Stimulated activated CD8-positive, alpha-beta memory T cell treated with anti-CD3 and anti-CD28 coated beads, Interleukin-2, amount 100 ng/mL, for 1 hour (primary cell): ENCODE measurements around the gene COQ8A.
"Not testable (repeated sequence)": the region's sequence is repeated elsewhere in the genome, so short reads cannot be mapped to it uniquely, and the experiment has no call there.

ENCODE experiments used
- DNase-seq, 2 donors: peaks; one replicate each; pipeline ENCODE4 v3.0.0-alpha.2; 2020; ENCODE audit warnings: low read depth in 2 of 2

Gene COQ8A

DNA sequence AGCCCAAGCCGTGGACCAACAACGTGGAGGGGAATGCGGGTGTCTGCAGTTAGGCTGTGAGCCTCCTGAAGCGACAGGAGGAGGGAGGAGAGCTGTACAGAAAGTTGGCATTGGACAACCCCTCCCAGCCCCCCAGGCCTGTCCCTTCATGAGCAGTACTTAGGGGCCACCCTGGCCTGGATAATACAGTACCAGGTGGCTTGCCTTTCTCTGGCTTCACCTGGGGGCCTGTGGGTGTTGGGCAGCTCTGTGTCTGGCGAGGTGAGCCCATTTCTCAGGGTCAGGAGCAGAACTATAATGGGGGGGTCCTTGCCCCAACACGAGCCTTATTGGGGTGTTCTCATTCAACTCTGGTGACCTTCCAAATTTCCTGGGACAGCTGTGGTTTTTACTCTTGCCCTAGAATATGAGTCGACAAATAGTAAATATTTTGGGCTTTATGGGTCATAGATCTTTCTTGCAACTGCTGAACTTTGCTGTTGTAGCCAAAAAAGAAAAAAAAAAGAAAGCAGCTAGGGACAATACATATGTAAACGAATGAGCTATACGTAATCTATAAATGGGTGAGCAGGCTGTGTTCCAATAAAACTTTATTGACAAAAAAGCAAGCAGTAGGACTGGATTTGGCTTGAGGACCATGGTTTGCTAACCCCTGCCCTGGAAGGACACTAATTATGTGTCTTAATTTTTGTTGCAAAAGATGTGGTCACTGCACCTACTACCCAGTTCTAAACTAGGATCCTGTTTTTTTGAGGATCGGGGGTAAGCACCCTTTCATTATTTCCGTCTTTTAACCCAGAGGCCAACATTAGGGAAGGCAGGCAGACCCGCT is 11.4 kb downstream of the COQ8A start:
- no peak for DNase-seq

DNA sequence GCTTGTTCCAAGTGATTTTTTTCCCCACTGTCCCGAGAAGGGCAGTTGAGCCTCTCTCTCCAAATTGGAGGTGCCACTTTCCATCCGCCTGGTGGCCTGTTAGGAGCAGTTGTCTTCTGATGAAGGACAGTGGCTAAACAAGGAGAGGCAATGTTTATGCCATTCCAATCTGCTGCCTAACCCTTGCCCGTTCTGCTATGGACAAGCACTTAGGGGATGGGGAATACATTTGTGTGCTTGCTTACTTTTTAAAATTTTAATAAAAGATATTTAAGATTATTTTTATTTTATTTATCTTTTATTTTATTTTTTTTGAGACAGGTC is 12.0 kb downstream of the COQ8A start:
- DNase-seq = no peak

DNA sequence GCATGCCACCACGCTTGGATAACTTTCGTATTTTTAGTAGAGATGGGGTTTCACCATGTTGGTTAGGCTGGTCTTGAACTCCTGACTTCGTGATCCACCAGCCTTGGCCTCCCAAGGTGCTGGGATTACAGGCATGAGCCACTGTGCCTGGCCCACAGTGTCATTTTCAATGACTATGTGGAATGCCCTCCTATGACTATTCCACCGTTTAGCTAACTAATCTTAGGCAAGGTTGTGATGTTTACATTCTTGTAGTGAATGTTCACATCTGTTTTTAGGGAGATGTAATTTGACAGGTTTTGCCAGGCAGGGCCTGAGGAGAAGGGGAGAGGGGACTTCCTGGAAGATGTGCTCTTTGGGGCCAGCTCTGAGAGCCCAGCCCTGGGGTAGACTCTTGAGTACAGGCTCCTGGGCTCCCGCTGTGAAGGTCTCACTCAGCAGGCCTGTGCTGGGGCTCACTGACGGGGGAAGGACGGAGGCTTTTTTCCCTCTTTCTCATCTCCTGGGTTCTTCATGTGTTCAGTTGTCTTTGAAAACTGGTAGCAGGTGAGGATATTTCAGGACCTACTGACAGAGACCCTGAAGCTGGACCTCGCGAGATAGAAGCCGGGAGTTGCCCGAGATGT is 13.2 kb downstream of the COQ8A start:
- DNase-seq = no peak

DNA sequence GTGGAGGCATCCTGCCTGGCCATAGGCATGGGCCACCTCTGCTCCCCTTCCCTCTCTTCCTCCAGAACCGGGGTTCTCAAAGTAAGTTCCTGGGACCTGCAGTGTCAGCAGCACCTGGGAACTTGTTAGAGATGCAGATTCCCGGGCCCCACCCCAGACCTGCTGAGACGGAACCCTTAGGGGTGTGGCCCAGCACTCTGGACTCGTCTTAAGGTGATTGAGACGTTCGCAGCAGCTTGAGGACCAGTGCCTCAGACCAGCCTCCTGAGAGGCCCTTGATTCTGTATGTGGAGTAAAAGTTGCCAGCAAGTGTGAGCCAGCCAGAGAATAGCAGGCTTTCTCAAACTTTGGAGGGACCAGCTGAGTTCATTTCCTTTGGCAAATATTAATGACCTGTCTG is 14.2 kb downstream of the COQ8A start:
- no peak for DNase-seq

DNA sequence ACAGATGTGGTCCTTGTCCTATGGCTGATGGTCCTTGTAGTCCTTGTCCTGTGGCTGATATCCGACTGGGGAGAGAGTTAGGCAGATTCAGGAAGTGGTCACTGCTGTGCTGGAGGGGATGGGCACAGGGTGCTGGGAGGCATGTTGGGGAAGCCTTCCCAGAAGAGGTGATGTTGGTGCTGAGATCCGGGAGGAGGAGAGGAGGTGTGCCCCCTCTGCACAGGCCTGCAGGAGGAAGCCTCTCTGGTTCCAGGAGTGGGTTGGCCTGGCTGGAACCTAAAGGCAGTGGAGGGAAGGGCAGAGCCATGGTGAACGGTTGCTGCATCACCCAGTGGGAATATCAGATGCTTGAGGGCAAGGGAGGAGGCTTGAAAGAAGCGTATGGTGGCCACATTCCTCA is 14.7 kb downstream of the COQ8A start:
- no peak for DNase-seq

DNA sequence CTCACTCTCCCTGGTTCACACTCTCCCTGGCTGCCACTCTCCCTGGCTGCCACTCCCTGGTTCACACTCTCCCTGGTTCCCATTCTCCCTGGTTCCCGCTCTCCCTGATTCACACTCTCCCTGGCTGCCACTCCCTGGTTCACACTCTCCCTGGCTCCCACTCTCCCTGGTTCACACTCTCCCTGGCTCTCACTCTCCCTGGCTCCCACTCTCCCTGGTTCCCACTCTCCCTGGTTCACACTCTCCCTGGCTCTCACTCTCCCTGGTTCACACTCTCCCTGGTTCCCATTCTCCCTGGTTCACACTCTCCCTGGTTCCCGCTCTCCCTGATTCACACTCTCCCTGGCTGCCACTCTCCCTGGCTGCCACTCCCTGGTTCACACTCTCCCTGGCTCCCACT is 15.8 kb downstream of the COQ8A start:
- not testable (repeated sequence) for DNase-seq

DNA sequence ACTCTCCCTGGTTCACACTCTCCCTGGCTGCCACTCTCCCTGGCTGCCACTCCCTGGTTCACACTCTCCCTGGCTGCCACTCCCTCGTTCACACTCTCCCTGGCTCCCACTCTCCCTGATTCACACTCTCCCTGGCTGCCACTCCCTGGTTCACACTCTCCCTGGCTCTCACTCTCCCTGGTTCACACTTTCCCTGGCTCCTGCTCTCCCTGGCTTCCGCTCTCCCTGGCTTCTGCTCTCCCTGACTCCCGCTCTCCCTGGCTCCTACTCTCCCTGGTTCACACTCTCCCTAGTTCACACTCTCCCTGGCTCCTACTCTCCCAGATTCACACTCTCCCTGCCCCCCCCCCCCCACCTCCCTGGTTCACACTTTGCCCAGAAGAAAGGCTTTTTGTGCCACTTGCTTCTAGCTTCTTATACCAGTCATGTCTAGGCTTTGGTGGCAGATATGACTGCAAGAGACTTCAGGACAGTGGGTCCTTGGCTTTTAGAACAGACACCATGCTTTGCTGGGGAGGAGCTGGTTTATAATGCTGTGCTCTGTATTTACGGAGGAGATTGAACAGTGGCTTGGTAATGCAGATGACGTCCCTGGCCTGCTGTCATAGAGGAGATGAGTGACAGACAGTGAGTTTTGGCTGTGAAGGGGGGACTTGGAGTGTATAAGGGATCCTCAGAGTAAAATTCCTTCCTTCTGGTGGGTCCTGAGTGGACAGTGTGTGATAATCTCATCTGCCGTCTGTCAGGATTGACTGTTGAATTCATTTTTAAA is 17.0 kb downstream of the COQ8A start:
- DNase-seq = no peak

DNA sequence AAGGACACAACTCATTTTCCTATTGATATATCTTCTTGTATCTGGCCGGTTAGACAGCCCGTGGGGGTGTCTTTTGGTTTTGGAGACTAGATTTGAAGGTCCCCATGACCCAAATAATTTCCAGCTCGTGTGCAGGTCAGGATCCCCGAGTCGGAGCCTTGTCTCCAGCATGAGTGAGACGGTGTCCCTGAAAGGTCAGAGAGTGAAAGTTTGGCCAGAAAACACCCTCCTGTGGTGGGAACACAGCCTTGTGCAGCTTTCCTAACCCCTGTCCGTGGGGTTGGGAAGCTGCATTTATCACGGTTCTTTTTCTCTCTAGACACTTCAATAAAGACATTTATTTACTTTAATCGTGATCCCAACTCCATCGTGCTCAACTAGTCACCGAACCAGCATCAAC is 17.6 kb downstream of the COQ8A start:
- DNase-seq = no peak

DNA sequence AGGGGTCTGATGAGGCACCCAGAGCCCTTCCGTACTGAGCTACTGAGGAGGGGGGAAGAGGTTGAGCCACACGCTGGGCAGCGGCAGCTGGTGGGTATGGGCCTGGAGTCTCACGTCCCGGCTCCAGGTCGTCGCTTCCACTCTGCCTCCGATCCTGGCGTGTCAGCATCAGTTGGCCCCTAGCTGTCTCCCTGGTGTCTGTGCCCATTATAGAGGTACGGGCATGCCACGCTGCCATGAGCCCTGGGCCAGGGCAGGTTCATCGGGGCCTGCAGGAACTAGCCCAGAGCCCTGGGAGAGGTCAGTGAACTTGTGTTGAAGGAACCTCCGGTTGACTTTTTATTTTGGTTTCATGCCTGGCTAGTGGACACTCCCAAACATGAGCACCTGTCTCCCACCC is 18.2 kb downstream of the COQ8A start:
- DNase-seq = no peak

DNA sequence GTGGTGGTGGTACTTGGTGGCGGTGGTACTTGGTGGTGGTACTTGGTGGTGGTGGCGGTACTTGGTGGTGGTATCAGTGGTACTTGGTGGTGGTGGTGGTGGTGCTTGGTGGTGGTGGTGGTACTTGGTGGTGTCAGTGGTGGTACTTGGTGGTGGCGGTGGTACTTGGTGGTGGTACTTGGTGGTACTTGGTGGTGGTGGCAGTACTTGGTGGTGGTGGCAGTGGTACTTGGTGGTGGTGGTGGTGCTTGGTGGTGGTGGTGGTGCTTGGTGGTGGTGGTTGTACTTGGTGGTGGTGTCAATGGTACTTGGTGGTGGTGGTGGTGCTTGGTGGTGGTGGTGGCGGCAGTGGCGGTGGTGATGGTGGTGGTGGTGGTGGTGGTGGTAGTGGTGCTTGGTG is 20.2 kb downstream of the COQ8A start:
- no peak for DNase-seq

DNA sequence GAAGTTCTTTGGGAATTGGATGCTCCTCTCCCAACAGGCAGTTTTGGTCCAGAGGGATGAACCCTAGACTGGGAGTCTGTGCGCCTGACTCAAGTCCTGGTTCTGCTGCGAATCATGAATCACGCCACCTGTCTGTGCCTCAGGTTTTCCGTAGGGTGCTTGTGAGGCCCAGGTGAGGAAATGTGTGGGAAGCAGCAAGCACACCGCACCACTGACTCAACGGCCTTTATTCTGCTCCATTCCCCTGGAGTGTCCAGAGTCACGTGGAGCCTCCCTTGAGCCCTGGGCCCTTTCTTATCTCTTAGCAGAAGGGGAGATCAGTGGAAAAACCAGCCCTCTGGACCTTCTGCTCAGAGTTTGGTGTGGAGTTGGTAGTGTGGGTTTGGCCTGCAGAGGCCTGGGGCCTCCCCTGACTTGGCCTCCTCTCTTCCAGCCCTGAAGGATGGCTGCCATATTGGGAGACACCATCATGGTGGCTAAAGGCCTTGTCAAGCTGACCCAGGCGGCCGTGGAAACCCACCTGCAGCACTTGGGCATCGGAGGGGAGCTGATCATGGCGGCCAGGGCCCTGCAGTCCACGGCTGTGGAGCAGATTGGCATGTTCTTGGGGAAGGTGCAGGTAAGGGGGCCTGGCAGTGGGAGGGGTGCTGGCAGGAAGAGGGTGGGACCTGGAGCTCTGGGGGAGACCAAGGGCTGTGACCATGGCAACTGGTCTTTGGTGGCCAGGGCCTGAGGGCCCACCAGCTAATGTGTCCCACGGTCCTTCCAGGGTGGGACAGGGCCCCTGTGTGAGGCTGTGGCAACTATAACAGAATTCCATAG is 21.1 kb downstream of the COQ8A start:
- DNase-seq = no peak

DNA sequence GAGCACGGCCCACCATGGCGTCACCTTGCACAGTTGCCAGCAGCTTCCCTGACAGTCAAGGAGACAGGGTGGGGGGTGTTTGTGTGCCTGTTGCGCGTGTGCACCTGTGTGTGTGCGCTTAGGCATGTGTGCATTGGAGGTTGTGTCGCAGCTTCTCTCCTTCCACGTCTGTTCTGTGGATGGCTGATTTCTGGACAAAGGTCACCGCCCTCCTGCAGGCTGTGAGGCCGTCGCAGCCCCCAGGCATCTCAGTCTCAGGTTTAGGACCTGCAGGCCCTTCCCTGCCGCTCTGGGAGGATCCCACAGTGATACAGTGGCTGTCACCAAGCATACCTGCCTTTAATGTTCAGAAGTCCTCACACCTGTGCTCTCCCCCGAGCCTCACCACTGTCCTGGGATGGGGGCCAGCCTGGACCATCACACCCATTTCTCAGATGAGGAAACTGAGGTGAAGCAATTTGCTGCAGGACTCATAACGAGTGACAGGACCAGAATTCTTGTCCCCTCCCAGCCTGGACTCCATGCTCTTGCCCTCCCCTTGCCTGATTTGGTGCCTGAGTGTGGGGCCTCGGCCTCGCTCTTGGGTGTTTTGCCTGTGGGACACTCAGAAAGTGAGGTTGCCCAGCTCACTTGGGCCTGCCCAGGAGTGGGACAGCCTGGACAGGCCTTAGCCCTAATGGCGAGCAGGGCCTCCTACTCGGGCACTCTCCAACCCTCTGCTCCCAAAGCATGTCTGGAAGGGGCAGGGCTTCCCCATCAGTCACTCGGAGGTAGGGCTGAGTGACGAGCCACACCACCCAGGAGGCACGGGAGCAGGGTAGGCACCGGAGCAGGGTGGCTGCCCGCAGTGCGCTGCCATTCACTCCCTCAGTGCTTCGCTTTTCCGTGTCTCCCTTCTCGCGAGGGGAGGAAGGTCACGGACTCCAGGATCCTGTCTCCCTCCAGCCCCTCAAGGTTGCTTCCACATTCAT is 22.6 kb downstream of the COQ8A start:
- no peak for DNase-seq

DNA sequence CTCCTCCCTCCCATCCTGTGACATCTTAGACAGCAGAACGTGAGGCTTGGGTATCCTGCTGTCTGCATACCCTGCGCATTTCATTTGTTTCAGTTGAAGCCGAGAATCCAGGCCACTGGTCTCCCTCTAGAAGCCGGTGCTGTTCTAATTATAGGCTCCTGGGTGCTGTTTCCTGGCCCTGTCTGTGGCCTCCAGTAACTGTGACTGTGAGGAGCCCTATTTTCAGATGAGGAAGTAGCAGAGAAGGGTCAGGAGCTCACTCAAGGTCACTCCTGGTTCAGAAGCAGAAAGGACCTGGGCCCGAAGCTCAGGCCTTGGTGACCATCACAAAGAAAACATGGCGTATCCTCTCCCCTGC is 24.0 kb downstream of the COQ8A start:
- DNase-seq = no peak

DNA sequence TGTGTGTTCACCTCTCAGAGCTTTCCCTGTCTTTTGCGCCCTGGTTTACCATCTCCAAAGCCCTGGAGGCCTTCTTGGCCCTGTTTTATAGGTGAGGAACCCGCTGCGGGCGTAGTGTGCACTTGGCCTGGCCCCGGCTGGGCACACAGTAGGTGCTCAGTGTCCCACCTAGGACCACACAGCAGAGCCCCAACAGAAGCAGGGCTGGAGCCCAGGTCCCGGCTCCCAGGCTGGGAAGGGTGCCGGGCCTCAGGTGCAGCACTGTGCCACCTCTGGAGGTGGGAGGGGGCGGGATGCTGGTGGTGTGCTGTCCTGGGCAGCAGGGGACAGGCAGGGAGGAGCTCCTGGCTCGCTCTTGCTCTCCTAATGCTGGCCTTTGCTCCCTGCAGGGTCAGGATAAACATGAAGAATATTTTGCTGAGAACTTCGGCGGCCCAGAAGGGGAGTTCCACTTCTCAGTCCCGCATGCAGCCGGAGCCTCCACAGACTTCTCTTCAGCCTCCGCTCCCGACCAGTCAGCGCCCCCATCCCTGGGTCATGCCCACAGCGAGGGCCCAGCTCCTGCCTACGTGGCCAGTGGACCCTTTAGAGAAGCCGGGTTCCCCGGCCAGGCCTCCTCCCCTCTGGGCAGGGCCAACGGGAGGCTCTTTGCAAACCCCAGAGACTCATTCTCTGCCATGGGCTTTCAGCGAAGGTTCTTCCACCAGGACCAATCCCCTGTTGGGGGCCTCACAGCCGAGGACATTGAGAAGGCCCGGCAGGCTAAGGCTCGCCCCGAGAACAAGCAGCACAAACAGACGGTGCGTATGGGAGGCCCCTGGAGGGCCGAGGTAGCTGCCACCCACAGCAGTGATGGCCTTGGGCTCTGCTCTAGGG is 24.8 kb downstream of the COQ8A start:
- DNase-seq = no peak

DNA sequence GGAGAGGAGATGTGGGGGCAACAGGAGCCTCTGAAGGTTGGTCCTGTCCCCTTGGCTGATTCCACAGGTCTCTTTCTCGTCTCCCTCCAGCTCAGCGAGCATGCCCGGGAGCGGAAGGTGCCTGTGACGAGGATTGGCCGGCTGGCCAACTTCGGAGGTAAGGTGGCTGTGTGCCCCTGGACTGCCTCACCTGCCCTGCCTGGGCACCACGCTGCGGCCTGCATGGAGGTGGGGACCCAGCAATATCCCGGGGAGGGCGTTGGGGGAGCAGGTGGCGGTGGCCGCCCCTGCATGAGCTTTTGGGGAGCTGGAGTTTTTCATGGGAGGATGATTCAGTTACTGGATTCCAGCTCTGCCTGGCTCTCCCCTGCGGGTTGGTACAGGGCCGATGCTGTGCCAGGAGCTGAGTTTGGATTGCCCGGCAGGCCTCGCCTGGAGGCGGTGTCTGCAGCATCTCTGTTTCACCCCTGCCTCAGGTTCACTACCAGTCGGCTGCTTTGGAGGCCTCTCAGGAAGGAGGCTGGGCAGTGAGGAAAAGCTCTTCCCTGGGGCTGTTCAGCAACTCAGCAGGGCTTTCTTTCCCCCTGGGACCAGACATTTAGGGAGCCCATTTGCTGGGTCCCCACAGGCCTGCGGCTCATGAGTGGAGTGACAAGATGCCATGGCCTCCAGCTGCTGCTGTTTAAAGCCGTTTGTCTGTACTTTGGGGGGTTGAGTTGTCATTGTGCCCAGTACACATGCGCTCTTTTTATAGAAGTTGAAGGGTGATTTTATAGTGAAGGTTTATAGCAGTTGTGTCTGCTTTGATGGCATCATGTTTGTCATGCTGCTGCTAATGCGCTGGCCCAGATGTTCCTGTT is 25.7 kb downstream of the COQ8A start:
- DNase-seq = no peak

DNA sequence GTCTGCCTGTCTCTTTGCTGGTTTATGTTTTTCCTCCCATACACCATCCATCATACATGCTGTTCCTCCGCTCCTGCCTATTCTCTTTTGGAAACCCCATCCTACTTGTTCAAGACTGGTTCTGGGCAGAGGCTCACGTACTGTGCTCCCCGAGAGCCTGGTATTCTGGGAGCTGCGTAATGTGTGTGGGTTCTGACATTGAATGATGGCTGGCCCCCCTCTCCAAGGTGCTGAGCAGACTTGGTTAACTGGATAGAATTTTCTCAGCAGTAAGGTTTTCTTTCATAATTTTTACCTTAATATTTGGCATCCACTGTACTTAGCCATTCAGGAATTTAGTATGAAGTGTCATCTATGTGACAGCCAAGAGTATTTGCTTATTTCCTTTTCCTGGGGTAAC is 26.6 kb downstream of the COQ8A start:
- DNase-seq = no peak

DNA sequence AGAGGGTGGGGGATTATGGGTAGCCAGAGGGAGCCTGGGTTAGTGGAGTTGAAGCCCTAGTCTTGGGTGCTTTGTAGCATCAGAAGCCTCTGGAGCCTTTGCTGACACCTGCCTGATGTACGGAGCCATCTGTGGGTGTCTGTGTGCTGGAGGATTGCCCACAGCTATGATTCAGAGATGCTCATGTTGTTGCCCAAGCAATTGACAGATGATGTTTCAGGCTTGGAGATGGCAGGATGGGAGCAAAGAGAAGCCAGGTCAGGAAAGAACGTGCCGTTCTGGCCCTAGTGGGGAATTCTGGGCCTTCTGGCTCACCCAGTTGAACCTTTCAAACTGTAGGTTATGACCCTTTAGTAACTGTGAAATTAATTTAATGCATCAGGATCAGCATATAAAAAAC is 27.6 kb downstream of the COQ8A start:
- DNase-seq = no peak

DNA sequence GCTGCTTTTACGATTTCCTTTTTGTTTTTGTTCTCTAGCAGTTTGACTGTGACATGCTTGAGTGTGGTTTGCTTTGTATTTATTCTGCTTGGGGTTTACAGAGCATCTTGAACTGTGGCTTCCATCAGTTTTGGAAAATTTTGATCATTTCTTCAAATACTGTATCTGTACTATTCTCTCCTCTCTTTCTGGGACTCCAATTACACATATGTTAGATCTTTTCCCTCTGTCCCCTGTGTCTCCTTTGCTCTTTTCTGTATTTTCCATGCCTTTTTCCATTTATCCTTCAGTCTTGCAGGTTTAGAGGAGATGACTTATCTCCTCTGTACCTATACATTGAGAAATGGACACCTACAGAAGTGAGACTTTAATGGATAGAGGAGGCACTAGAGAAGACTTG is 31.7 kb downstream of the COQ8A start:
- DNase-seq = no peak

DNA sequence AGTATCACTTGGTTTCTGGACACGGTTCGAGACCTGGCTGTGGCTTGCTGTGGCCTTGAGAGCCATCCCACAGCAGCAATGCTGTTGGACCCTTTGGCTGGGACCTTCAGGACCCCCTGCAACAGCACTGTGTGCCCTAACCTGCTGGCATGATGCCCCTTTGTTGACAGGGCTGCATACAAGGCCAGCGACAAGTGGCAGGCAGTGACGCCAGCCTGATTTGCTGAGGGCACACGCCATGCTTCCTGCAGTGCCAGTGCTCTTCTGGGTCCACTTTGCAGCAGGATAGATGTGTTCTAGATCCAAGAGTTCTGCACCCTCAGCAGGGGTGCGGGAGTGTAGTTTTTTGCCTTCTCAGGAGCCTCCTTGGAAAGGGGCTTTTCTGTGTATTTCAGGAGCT is 32.8 kb downstream of the COQ8A start:
- DNase-seq = no peak
